Mucosa of rectum (tissue), 2 donors: ENCODE data around the gene OR11G2.
"Not testable (repeated sequence)": the region's sequence is repeated elsewhere in the genome, so short reads cannot be mapped to it uniquely, and the experiment has no call there.

Source experiments
- H3K27ac ChIP-seq, 2 donors: one replicate each; pipeline ENCODE4 v1.7.0; 2013; ENCODE audit warnings: inconsistent platforms in 2 of 2, low read depth in 2 of 2, low read length in 2 of 2
- H3K27me3 ChIP-seq, 2 donors: one replicate each; pipeline ENCODE4 v1.7.0; 2013; ENCODE audit warnings: low read length in 2 of 2; ENCODE audit not compliant: control insufficient read depth in 2 of 2, insufficient read depth in 2 of 2
- H3K36me3 ChIP-seq, 2 donors: one replicate each; pipeline ENCODE4 v1.7.0; 2013; ENCODE audit warnings: low read length in 2 of 2; ENCODE audit not compliant: control insufficient read depth in 2 of 2, insufficient read depth in 2 of 2
- H3K4me1 ChIP-seq, 2 donors: one replicate each; pipeline ENCODE4 v1.7.0; 2013; ENCODE audit warnings: low read length in 2 of 2, mild to moderate bottlenecking in 1 of 2; ENCODE audit not compliant: control insufficient read depth in 2 of 2, insufficient read depth in 2 of 2
- H3K4me3 ChIP-seq, 2 donors: one replicate each; pipeline ENCODE4 v1.7.0; 2013; ENCODE audit warnings: low read length in 2 of 2
- H3K9ac ChIP-seq, 2 donors: one replicate each; pipeline ENCODE4 v1.7.0; 2013; ENCODE audit warnings: low read length in 2 of 2, low read depth in 1 of 2, mild to moderate bottlenecking in 1 of 2
- H3K9me3 ChIP-seq, 2 donors: one replicate each; pipeline ENCODE4 v1.7.0; 2013; ENCODE audit warnings: low read length in 2 of 2; ENCODE audit not compliant: control insufficient read depth in 2 of 2
- donor health status: healthy.
- donor health status: Normal muscosa, but diverticular disease.

OR11G2 gene

GRCh38 chr14:20215196-20215595 lies 24.5 kb downstream of the OR11G2 start:
- Histone ChIP-seq H3K27me3 (no peaks in the 10 kb centered on the region), H3K9ac (no peak overlapping the region), H3K36me3 (no peaks in the 10 kb centered on the region), H3K4me3 (no peak overlapping the region), H3K27ac (no peak overlapping the region), H3K4me1 (no peaks in the 10 kb centered on the region), H3K9me3 (no peaks in the 10 kb centered on the region)

GRCh38 chr14:20219033-20219432 lies 28.3 kb downstream of the OR11G2 start:
- Histone ChIP-seq H3K4me3 (no peak overlapping the region), H3K4me1 (no peaks in the 10 kb centered on the region), H3K27ac (no peak overlapping the region)

GRCh38 chr14:20223410-20223809 lies 32.7 kb downstream of the OR11G2 start, which contains the start of gene OR11H6:
Gene OR11H6 (plus strand): TSS chr14:20223710. CDS start chr14:20223710, 0 bp downstream.
- Histone ChIP-seq H3K27ac (no peak within 1 kb of the TSS), H3K36me3 (no peaks in the 10 kb centered on the region), H3K4me1 (no peaks in the 10 kb centered on the region), H3K27me3 (no peaks in the 10 kb centered on the region), H3K9me3 (no peaks in the 10 kb centered on the region), H3K9ac (no peak within 1 kb of the TSS), H3K4me3 (no peak within 1 kb of the TSS)

More at GRCh38 chr14:20219033-20219432, 28.3 kb downstream of the OR11G2 start:
- no peaks in the 10 kb centered on the region for H3K36me3 ChIP-seq
- no peaks in the 10 kb centered on the region for H3K27me3 ChIP-seq
- H3K9me3 ChIP-seq, result no peaks in the 10 kb centered on the region
- H3K9ac ChIP-seq, result no peak overlapping the region

GRCh38 chr14:20228681-20229080 lies 38.0 kb downstream of the OR11G2 start, which contains the start of gene OR11H7:
Gene OR11H7 (plus strand): TSS chr14:20228981.
- no peaks in the 10 kb centered on the region for H3K36me3 ChIP-seq
- no peak within 1 kb of the TSS for H3K27ac ChIP-seq
- no peak within 1 kb of the TSS for H3K9ac ChIP-seq
- no peak within 1 kb of the TSS for H3K4me3 ChIP-seq
- no peaks in the 10 kb centered on the region for H3K27me3 ChIP-seq
- peaks cover 0 to 4% of the 10 kb centered on the region in 2 donors for H3K9me3 ChIP-seq
- H3K4me1 ChIP-seq, result no peaks in the 10 kb centered on the region

- not testable (repeated sequence) for H3K4me1 ChIP-seq, H3K27ac ChIP-seq, H3K9me3 ChIP-seq, H3K27me3 ChIP-seq, H3K9ac ChIP-seq, H3K36me3 ChIP-seq, H3K4me3 ChIP-seq
These were observed 44.7 kb downstream of the OR11G2 start for GRCh38 chr14:20235415-20235814.

GRCh38 chr14:20247646-20248246 lies 57.0 kb downstream of the OR11G2 start:
- H3K36me3 ChIP-seq, result no peaks in the 10 kb centered on the region
- no peak overlapping the region for H3K9ac ChIP-seq
- no peak overlapping the region for H3K27ac ChIP-seq
- no peak overlapping the region for H3K4me3 ChIP-seq
- no peaks in the 10 kb centered on the region for H3K9me3 ChIP-seq
- H3K27me3 ChIP-seq, result no peaks in the 10 kb centered on the region
- no peaks in the 10 kb centered on the region for H3K4me1 ChIP-seq
